ENCODE measurements around the gene RPP25. TPM values are rescaled to one million over a fixed set of nuclear protein-coding genes. Genes with fewer than 3 reads are reported as not detected.

RPP25 gene
- total RNA-seq, 2 experiments from 2014 or later, result 6.8 to 7.5 TPM

Other genes starting within 250 kb of the RPP25 start
- 1 to 10 TPM; 1.2 to 2.8 TPM for gene CYP1A1, start 231.2 kb downstream of the RPP25 start, total RNA-seq
- not detected for gene CYP1A2, start 207.9 kb downstream of the RPP25 start, total RNA-seq
- gene CSK, start 174.7 kb downstream of the RPP25 start, total RNA-seq, result 100 to 1,000 TPM; 349 to 369 TPM
- gene LMAN1L, start 143.9 kb downstream of the RPP25 start, total RNA-seq, result not detected
- gene CPLX3, start 130.1 kb downstream of the RPP25 start, total RNA-seq, result under 1 TPM in 1 of 2 experiments, not detected in 1; 0.35 TPM
- 10 to 100 TPM; 48.5 to 58.6 TPM for gene ULK3, start 113.6 kb downstream of the RPP25 start, total RNA-seq
- 100 to 1,000 TPM; 108 to 115 TPM for gene SCAMP2, start 83.4 kb downstream of the RPP25 start, total RNA-seq
- 10 to 100 TPM; 52.8 to 59.0 TPM for gene MPI, start 66.7 kb downstream of the RPP25 start, total RNA-seq
- 100 to 1,000 TPM in 1 of 2 experiments, 10 to 100 TPM in 1; 95.2 to 119 TPM for gene FAM219B, start 49.9 kb downstream of the RPP25 start, total RNA-seq
- gene COX5A, start 18.7 kb downstream of the RPP25 start, total RNA-seq, result 100 to 1,000 TPM; 322 to 326 TPM
- gene SCAMP5, start 38.8 kb upstream of the RPP25 start, total RNA-seq, result under 1 TPM; 0.61 to 0.94 TPM
- gene PPCDC, start 66.8 kb upstream of the RPP25 start, total RNA-seq, result 10 to 100 TPM; 36.3 to 36.7 TPM
- 10 to 100 TPM; 62.8 to 63.0 TPM for gene C15orf39, start 245.1 kb upstream of the RPP25 start, total RNA-seq